Cardiac muscle cell (in vitro differentiated cells and primary cell): ENCODE data around the gene SMAP1. TPM values are rescaled to one million over a fixed set of nuclear protein-coding genes. Genes with fewer than 3 reads are reported as not detected.

Source experiments
- DNase-seq, 2 donors: peaks; one replicate each; pipeline versions ENCODE4 v3.0.0 to v3.0.0-alpha.2; 2010 to 2017; ENCODE audit warnings: low read depth in 1 of 2, low spot score in 1 of 2
- H3K27ac ChIP-seq: fragments of 200-600 bp; sonication (generic); 2 replicates; pipeline ENCODE4 v1.5.1; 2016
- H3K27me3 ChIP-seq: fragments of 200-600 bp; sonication (generic); 2 replicates; pipeline ENCODE4 v1.6.0; 2016; ENCODE audit warnings: control low read depth
- H3K36me3 ChIP-seq: fragments of 200-600 bp; sonication (generic); 2 replicates; pipeline ENCODE4 v1.5.1; 2016; ENCODE audit warnings: control low read depth
- H3K4me1 ChIP-seq: fragments of 200-600 bp; sonication (generic); 2 replicates; pipeline ENCODE4 v1.8.1; 2017; ENCODE audit warnings: low read depth, mild to moderate bottlenecking, mixed run types
- H3K4me3 ChIP-seq: fragments of 200-600 bp; sonication (generic); 2 replicates; pipeline ENCODE4 v1.5.1; 2016; ENCODE audit warnings: mild to moderate bottlenecking
- H3K9me3 ChIP-seq: fragments of 200-600 bp; sonication (generic); 2 replicates; pipeline ENCODE4 v1.5.1; 2017; ENCODE audit warnings: low read depth, mild to moderate bottlenecking, control low read depth
- CTCF ChIP-seq: IDR thresholded peaks from 2 replicates; pipeline ENCODE4 v1.5.1; 2012; ENCODE audit warnings: low read depth, mild to moderate bottlenecking, low read length
- polyA plus RNA-seq: library from polyadenylated mRNA; unstranded; fragments of >200 nt; fragmentation: Nextera tagmentation; extraction: Ambion mirVana; gene quantifications from 2 replicates; pipeline ENCODE4 v1.2.1, GENCODE V29; 2016
- total RNA-seq: library from RNA; depleted of rRNA; stranded (reverse); fragments of >200 nt; gene quantifications from 2 replicates; pipeline ENCODE4 v1.2.3, GENCODE V29; 2016

Gene SMAP1
- 37.7 and 43.8 TPM in 2 replicates for total RNA-seq
- 43.1 and 44.3 TPM in 2 replicates for polyA plus RNA-seq

GRCh38 chr6:70667711-70668498 lies at the start of gene SMAP1:
Gene SMAP1 (plus strand): TSS chr6:70667883. CDS start chr6:70668024, 141 bp downstream.
- peak within 1 kb of the TSS; percentile 90 for H3K27ac ChIP-seq
- TF ChIP-seq CTCF: no peak
- H3K9me3 ChIP-seq: no peaks in the 10 kb centered on the region
- peak within 1 kb of the TSS; percentile 54 for H3K4me3 ChIP-seq
- H3K27me3 ChIP-seq: no peaks in the 10 kb centered on the region
- peaks cover 13% of the 10 kb centered on the region for H3K4me1 ChIP-seq
- DNase-seq: peak; percentile 92 to 94
- H3K36me3 ChIP-seq: no peaks in the 10 kb centered on the region

- no peaks in the 10 kb centered on the region for H3K36me3 ChIP-seq
- no peak for TF ChIP-seq CTCF
- H3K9me3 ChIP-seq: no peaks in the 10 kb centered on the region
- no peak for DNase-seq
- no peak overlapping the region for H3K27ac ChIP-seq
- no peak overlapping the region for H3K4me3 ChIP-seq
- H3K4me1 ChIP-seq: no peaks in the 10 kb centered on the region
- no peaks in the 10 kb centered on the region for H3K27me3 ChIP-seq
Measured at GRCh38 chr6:70620746-70621145, 46.9 kb upstream of the SMAP1 start.

- Histone ChIP-seq H3K9me3 (no peaks in the 10 kb centered on the region), H3K36me3 (no peaks in the 10 kb centered on the region), H3K27me3 (no peaks in the 10 kb centered on the region), H3K27ac (no peak overlapping the region), H3K4me3 (no peak overlapping the region), H3K4me1 (no peaks in the 10 kb centered on the region)
- no peak for DNase-seq
- no peak for TF ChIP-seq CTCF
Measured at GRCh38 chr6:70622461-70622860, 45.2 kb upstream of the SMAP1 start.

- no peak overlapping the region for H3K27ac ChIP-seq
- no peak for DNase-seq
- no peaks in the 10 kb centered on the region for H3K9me3 ChIP-seq
- H3K27me3 ChIP-seq: no peaks in the 10 kb centered on the region
- no peak overlapping the region for H3K4me3 ChIP-seq
- no peaks in the 10 kb centered on the region for H3K4me1 ChIP-seq
- no peak for TF ChIP-seq CTCF
- no peaks in the 10 kb centered on the region for H3K36me3 ChIP-seq
Measured at GRCh38 chr6:70625436-70625835, 42.2 kb upstream of the SMAP1 start.

- no peaks in the 10 kb centered on the region for H3K9me3 ChIP-seq
- H3K4me1 ChIP-seq: no peaks in the 10 kb centered on the region
- H3K27ac ChIP-seq: no peak overlapping the region
- DNase-seq: no peak
- TF ChIP-seq CTCF: no peak
- H3K4me3 ChIP-seq: no peak overlapping the region
- no peaks in the 10 kb centered on the region for H3K36me3 ChIP-seq
- no peaks in the 10 kb centered on the region for H3K27me3 ChIP-seq
Measured at GRCh38 chr6:70627500-70628254, 40.0 kb upstream of the SMAP1 start.
